BLaER1 treated with 17β-estradiol and CSF1 and Interleukin-3, amounts not matched to agents 10 nM and 100 nM (cell line): Measurements from ENCODE around the gene AP5Z1.

Source experiments
- H3K27ac ChIP-seq, 11 experiments: shearing (Covaris generic); formaldehyde crosslinking; 2 replicates each; pipeline ENCODE4 v1.8.1; 2022
- H3K27me3 ChIP-seq, 11 experiments: shearing (Covaris generic); formaldehyde crosslinking; 2 replicates each; pipeline ENCODE4 v1.8.1; 2022
- H3K36me3 ChIP-seq, 11 experiments: shearing (Covaris generic); formaldehyde crosslinking; 2 replicates each; pipeline ENCODE4 v1.8.1; 2022
- H3K4me1 ChIP-seq, 10 experiments: shearing (Covaris generic); formaldehyde crosslinking; 2 replicates each; pipeline ENCODE4 v1.8.1; 2022
- H3K4me2 ChIP-seq, 11 experiments: shearing (Covaris generic); formaldehyde crosslinking; 2 replicates each; pipeline ENCODE4 v1.8.1; 2022
- H3K4me3 ChIP-seq, 10 experiments: shearing (Covaris generic); formaldehyde crosslinking; 2 replicates each; pipeline ENCODE4 v1.8.1; 2022
- H3K9ac ChIP-seq, 11 experiments: shearing (Covaris generic); formaldehyde crosslinking; 2 replicates each; pipeline ENCODE4 v1.8.1; 2022
- H3K9me3 ChIP-seq, 11 experiments: shearing (Covaris generic); formaldehyde crosslinking; replicated peaks in 1 of 11; 2 replicates each; pipeline ENCODE4 v1.8.1; 2022
- H4K20me1 ChIP-seq, 11 experiments: shearing (Covaris generic); formaldehyde crosslinking; 2 replicates each; pipeline ENCODE4 v1.8.1; 2022
- Cebpa-rat ChIP-seq, 11 experiments: shearing (Covaris generic); IDR thresholded peaks; 2 replicates each; pipeline ENCODE4 v1.8.1; 2022

The AP5Z1 gene

DNA sequence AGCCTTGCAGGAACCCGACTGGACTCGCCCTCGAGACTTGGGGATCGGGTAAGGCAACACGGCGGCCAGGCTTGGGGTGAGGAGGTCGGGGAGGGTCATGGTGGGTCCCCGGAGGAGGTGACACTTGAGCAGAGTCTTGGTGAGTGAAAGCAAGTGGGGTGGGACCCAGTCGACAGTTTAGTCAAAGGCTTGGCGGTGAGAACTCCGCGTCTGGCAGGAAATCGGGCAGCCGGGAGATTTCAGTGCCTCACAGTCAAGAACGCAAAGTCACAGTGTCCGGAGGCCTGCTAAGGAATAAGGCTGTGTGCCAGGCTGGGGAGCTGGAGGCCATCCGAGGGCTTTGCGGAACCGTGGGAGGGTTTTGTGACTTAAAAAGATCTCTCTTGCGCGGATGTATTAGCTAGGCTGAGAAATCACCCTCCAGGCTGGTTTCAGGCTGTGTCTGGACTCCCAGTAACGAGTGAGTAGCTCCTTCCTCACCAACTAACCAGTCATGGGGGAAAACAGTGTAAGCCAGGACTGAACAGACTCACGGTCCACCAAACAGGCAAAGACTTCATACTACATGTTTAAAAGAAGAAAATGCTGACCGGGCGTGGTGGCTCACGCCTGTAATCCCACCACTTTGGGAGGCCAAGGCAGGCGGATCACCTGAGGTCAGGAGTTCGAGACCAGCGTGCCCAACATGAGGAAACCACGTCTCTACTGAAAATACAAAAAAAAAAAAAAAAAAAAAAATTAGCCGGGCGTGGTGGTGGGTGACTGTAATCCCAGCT, 613 bp downstream of the AP5Z1 start:
- Histone ChIP-seq H4K20me1 (peaks cover 14 to 46% (median 42%) of the 10 kb centered on the region in 11 experiments; a peak in 19 of 22 replicates), H3K4me2 (peak overlapping the region; percentile 74 to 99 (median 90)), H3K36me3 (peaks cover 26 to 49% (median 38%) of the 10 kb centered on the region in 11 experiments), H3K9me3 (no peaks in the 10 kb centered on the region), H3K27me3 (no peaks in the 10 kb centered on the region), H3K4me1 (peaks cover 21 to 36% (median 32%) of the 10 kb centered on the region in 10 experiments), H3K4me3 (peak overlapping the region; percentile 74 to 96 (median 91)), H3K27ac (peak overlapping the region; percentile 80 to 96 (median 92)), H3K9ac (peak overlapping the region; percentile 87 to 96 (median 89))
- TF ChIP-seq Cebpa-rat (IDR thresholded peaks at IDR 0.05): no peak

DNA sequence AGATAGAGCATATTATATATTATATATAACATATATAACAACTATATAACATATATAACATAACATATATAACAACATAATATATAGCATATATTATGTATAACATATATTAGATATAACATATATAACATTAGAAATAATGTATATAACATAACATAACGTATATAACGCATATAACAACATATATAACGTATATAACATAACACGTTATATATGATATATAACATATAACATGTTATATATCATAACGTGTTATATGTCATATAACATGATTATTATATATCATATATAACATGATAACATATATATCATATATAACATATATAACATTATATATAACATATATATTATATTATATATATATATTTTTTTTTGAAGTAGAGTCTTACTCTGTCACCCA, 3.7 kb downstream of the AP5Z1 start:
- Histone ChIP-seq H3K4me3 (no peak overlapping the region), H3K4me1 (peaks cover 19 to 35% (median 27%) of the 10 kb centered on the region in 10 experiments), H3K27me3 (no peaks in the 10 kb centered on the region), H3K36me3 (peaks cover 52 to 68% (median 62%) of the 10 kb centered on the region in 11 experiments), H3K27ac (no peak overlapping the region), H3K4me2 (no peak overlapping the region), H4K20me1 (peaks cover 14 to 77% (median 73%) of the 10 kb centered on the region in 11 experiments; a peak in 21 of 22 replicates), H3K9me3 (no peaks in the 10 kb centered on the region), H3K9ac (no peak overlapping the region)
- no peak for TF ChIP-seq Cebpa-rat (IDR thresholded peaks at IDR 0.05)

DNA sequence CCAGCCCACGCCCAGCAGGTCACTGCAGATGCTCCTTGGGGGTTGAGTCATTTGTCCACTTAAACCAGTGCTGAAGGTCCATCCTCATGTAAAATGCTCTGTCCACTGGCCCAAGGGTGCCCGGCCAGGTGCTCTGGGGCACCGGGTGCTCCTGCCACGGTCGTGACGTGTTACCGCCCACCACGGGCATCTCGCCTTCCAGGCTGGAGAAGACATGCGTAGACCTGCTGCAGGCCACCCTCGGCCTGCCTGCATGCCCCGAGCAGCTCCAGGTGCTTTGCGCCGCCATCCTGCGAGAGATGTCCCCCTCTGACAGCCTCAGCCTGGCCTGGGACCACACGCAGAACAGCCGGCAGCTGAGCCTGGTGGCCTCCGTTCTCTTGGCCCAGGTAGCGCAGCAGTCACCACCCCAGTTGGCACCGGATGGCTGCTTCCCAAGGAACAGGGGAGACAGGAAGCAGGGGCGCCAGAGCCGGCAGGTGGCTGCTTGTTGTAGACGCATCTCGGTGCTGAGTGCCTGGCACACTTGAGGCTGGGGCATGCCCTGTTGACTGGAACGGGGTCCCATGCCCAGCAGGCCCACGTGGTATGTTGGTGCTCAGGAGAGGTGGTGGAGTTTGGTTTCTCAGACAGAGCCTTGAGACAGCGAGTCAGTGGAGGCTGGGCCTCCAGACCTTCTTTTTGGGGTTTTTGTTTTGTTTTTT, 6.1 kb downstream of the AP5Z1 start:
- TF ChIP-seq Cebpa-rat (IDR thresholded peaks at IDR 0.05): no peak
- H3K27me3 ChIP-seq: no peaks in the 10 kb centered on the region
- H3K4me2 ChIP-seq: no peak overlapping the region
- peaks cover 5 to 44% (median 15%) of the 10 kb centered on the region in 10 experiments for H3K4me1 ChIP-seq
- no peak overlapping the region for H3K9ac ChIP-seq
- no peaks in the 10 kb centered on the region for H3K9me3 ChIP-seq
- H4K20me1 ChIP-seq: peaks cover 7 to 97% (median 81%) of the 10 kb centered on the region in 11 experiments; a peak in 21 of 22 replicates
- H3K36me3 ChIP-seq: peaks cover 75 to 91% (median 86%) of the 10 kb centered on the region in 11 experiments
- H3K27ac ChIP-seq: no peak overlapping the region
- no peak overlapping the region for H3K4me3 ChIP-seq

DNA sequence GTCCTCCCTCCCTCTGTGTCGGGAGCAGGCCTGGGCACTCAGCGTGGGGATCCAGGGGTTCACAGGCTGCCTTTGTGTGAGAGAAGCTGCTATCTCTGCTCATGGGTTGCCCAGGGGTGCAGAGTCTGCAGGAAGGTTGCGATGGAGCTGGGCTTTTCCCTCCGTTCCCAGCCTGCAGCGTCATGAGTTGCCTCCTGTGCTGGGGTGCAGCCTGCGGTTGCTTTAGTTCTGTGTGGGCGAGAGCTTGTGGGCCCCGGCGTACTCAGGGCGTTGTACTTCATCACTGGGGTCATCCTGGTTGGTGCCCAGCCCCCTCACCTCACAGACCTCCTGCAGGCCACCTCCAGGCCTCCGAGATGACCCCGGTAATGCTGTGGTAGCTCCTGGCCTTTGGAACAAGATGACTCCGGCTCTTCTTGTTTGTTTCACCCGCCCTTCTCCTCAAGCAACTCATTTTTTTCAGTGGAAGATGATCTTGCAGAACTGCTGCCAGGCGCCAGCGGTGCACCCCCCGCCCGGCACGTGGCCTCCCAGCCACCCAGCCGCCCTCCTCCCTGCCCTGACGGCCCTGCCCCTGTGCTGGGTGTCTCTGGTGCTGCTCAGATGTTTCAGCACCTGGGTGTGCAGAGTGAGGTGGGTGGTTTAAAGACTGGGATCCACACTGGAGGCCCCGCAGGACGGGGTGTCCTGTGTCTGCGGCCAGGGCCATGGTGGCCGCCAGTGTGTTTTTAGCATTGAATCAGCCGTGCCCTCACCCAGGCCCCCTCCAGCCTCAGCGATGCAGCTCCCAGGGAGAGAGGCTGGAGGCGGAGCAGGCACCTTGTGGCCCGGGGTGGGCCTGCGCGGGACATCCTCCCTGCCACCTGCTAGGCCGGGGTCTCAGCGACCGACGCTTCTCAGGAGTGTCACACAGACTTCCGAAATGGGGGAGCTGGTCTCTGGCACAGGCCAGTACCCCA, 7.2 kb downstream of the AP5Z1 start:
- Histone ChIP-seq H3K4me1 (peaks cover 0 to 33% (median 6%) of the 10 kb centered on the region in 10 experiments; a peak in 9 of 20 replicates), H3K9ac (no peak overlapping the region; a peak in 1 of 22 replicates), H3K4me3 (no peak overlapping the region), H3K36me3 (peaks cover 84 to 92% (median 90%) of the 10 kb centered on the region in 11 experiments), H3K27me3 (no peaks in the 10 kb centered on the region), H3K9me3 (no peaks in the 10 kb centered on the region), H4K20me1 (peaks cover 7 to 97% (median 80%) of the 10 kb centered on the region in 11 experiments; a peak in 21 of 22 replicates), H3K4me2 (no peak overlapping the region), H3K27ac (no peak overlapping the region)
- TF ChIP-seq Cebpa-rat (IDR thresholded peaks at IDR 0.05): no peak

DNA sequence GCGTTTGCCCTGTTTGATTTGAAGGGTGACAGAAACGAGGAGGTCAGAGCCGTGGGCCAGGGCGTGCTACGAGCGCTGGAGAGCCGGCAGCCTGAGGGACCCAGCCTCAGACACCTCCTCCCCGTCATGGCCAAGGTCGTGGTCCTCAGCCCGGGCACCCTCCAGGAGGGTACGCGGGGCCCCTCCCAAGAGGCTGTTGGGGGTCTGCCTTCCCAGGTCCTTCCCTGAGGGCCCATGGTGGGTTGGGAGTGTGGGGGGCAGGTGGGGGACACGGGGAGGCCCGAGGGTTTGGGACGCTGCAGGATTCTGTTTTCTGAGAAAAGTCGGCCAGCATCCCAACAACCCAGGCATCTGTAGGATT, 7.8 kb downstream of the AP5Z1 start:
- peak overlapping the region in 1 of 11 experiments; percentile 10; a peak in 1 of 22 replicates for H3K9ac ChIP-seq
- no peaks in the 10 kb centered on the region for H3K27me3 ChIP-seq
- no peak for TF ChIP-seq Cebpa-rat (IDR thresholded peaks at IDR 0.05)
- peaks cover 84 to 92% (median 90%) of the 10 kb centered on the region in 11 experiments for H3K36me3 ChIP-seq
- H3K9me3 ChIP-seq: no peaks in the 10 kb centered on the region
- no peak overlapping the region for H3K4me3 ChIP-seq
- H3K4me2 ChIP-seq: no peak overlapping the region
- H4K20me1 ChIP-seq: peaks cover 1 to 97% (median 80%) of the 10 kb centered on the region in 11 experiments; a peak in 21 of 22 replicates
- peaks cover 0 to 26% (median under 1%) of the 10 kb centered on the region in 10 experiments; a peak in 8 of 20 replicates for H3K4me1 ChIP-seq
- H3K27ac ChIP-seq: no peak overlapping the region

DNA sequence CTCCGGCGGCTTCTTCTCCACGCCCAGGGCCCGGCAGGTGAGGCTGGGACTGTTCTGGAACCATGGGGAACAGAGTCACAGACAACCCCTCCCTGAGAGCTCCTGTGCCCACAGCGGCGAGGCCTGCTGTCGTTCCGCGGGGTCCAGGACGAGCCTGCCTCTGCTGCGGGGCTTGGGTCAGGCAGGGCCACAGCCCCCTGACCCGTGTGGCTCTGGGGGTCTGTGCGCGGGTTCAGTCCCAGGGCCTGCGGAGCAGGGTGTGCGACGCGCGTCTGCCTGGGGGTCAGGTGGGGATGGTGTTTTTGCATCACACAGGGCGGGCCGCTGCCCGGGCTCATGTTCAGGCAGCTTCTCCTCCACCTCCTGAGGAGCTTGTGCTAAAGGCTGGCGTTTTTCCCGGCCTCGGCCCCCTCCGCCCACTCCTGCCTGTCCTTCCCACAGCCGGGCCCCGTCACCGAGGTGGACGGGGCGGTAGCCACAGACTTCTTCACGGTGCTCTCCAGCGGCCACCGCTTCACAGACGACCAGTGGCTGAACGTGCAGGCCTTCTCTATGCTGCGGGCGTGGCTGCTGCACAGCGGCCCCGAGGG, 8.4 kb downstream of the AP5Z1 start:
- peaks cover 88 to 96% (median 95%) of the 10 kb centered on the region in 11 experiments for H3K36me3 ChIP-seq

DNA sequence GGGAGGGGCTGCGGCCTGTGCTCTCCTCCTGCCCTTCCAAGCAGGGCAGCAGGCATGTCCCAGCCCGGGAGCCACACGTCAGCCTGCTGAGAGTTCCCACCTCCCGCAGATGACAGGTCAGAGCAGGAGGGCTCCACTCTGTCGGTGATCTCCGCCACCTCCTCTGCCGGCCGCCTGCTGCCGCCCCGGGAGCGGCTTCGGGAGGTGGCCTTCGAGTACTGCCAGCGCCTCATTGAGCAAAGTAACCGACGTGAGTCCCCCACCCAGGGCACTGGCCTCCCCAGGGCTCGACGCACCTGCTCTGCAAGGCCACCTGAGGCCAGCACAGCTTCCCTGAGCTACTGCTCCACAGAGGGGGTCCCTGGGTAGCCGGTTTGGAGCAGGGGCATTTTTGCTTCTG, 9.4 kb downstream of the AP5Z1 start:
- Histone ChIP-seq H4K20me1 (peaks cover 0 to 100% (median 77%) of the 10 kb centered on the region in 11 experiments; a peak in 20 of 22 replicates), H3K36me3 (peaks cover 90 to 100% (median 98%) of the 10 kb centered on the region in 11 experiments)

More for the DNA sequence above, 8.4 kb downstream of the AP5Z1 start:
- peaks cover 0 to 24% (median 0%) of the 10 kb centered on the region in 10 experiments; a peak in 8 of 20 replicates for H3K4me1 ChIP-seq
- no peaks in the 10 kb centered on the region for H3K27me3 ChIP-seq
- TF ChIP-seq Cebpa-rat (IDR thresholded peaks at IDR 0.05): no peak
- peaks cover 0 to 97% (median 78%) of the 10 kb centered on the region in 11 experiments; a peak in 20 of 22 replicates for H4K20me1 ChIP-seq
- no peak overlapping the region for H3K4me3 ChIP-seq
- no peak overlapping the region for H3K27ac ChIP-seq
- no peaks in the 10 kb centered on the region for H3K9me3 ChIP-seq
- peak overlapping the region in 1 of 11 experiments; percentile 48; a peak in 1 of 22 replicates for H3K4me2 ChIP-seq
- peak overlapping the region in 1 of 11 experiments; percentile 10; a peak in 1 of 22 replicates for H3K9ac ChIP-seq

More for the DNA sequence above, 9.4 kb downstream of the AP5Z1 start:
- Histone ChIP-seq H3K27me3 (no peaks in the 10 kb centered on the region), H3K9me3 (no peaks in the 10 kb centered on the region), H3K27ac (peak overlapping the region in 3 of 11 experiments; percentile 13 to 27 (median 20); a peak in 3 of 22 replicates), H3K4me2 (peak overlapping the region in 4 of 11 experiments; percentile 35 to 72 (median 45); a peak in 5 of 22 replicates), H3K4me3 (no peak overlapping the region), H3K4me1 (peaks cover 0 to 24% (median 0%) of the 10 kb centered on the region in 10 experiments; a peak in 8 of 20 replicates), H3K9ac (peak overlapping the region in 3 of 11 experiments; percentile 20 to 66 (median 25); a peak in 5 of 22 replicates)
- TF ChIP-seq Cebpa-rat (IDR thresholded peaks at IDR 0.05): no peak
